GM19240 (cell line): Measurements from ENCODE around the gene DEAF1.
A peak's percentile ranks its signal among the peaks of the same experiment; 100 is the strongest.
"Not testable (repeated sequence)": the region's sequence is repeated elsewhere in the genome, so short reads cannot be mapped to it uniquely, and the experiment has no call there.

Source experiments
- DNase-seq: peaks from one replicate; pipeline ENCODE4 v3.0.0; 2011; ENCODE audit warnings: low spot score; ENCODE audit not compliant: insufficient read length

Gene DEAF1

GRCh38 chr11:680476-680875 lies 14.5 kb downstream of the DEAF1 start:
- no peak for DNase-seq

- DNase-seq, result no peak
These were observed 15.5 kb downstream of the DEAF1 start for GRCh38 chr11:679271-680207.

DNA sequence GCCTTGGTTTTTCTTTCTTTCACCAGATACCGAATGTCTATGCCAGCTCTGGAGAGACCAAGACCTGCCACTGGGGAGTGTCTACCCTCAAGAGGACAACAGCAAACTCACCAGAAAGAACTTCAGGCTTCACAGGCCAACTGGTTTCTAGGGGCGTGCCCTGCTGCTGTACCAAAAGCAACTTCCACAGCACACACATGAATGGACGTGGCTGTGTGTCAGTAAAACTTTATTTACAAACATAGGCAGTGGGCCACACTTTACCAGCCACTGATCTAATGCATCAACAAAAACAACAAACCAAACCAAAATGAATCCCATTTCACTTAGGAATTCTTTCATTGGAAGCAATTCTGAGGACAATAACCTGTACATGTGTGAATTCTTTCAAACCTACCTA lies 16.7 kb downstream of the DEAF1 start:
- DNase-seq, result no peak

GRCh38 chr11:674406-674805 lies 20.6 kb downstream of the DEAF1 start:
- no peak for DNase-seq

GRCh38 chr11:673866-674265 lies 21.2 kb downstream of the DEAF1 start:
- no peak for DNase-seq

GRCh38 chr11:665704-666281 lies 29.2 kb downstream of the DEAF1 start:
- DNase-seq, result no peak

DNA sequence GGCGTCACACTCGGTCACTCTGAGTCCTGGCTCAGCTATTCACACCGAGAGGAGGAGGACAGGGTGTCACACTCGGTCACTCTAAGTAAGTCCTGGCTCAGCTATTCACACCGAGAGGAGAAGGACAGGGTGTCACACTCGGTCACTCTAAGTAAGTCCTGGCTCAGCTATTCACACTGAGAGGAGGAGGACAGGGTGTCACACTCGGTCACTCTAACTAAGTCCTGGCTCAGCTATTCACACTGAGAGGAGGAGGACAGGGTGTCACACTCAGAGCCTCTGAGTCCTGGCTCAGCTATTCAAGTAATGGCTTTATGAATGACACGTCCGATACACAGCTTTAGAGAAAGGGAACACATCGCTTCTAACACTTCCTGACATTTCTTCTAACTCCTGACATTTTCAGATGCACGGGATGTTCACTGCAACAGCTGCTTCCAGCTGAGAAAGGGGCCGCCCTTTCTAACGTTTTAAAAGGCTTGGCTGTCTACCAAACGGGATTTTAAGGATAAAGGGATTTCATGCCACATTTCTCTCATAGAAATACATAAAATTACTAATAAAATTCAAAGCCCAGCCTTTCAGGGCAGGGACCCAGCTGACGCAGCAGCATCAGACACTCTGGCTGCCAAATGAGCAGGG lies 29.8 kb downstream of the DEAF1 start:
- no peak for DNase-seq

- peak; percentile 69 for DNase-seq
These were observed 32.2 kb downstream of the DEAF1 start for GRCh38 chr11:662689-663274.

- DNase-seq, result no peak
These were observed 34.2 kb downstream of the DEAF1 start for GRCh38 chr11:660681-661444.

DNA sequence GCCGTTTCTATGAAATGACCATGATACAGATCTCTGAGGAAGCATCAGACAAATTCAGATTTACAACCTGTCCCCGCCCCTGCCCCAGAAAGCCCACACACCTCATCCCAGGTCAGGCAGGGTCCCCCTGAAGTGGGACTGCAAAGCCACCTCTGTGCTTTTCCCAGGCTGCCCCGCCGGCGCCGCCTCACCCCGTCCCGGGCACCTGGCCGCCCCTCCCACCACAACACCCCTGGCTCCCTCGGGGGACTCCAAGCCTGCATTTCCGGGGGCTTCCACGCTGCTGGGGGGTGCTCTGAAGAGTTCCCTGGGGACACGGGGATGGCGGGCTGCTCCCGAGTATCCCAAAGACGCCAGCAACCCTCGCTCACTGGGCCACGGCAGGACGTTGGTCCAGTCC lies 34.7 kb downstream of the DEAF1 start:
- DNase-seq, result no peak

- no peak for DNase-seq
These were observed 35.4 kb downstream of the DEAF1 start for GRCh38 chr11:659532-660085.

- no peak for DNase-seq
These were observed 37.3 kb downstream of the DEAF1 start for GRCh38 chr11:657691-658126.

- no peak for DNase-seq
These were observed 38.2 kb downstream of the DEAF1 start for GRCh38 chr11:656866-657265.

GRCh38 chr11:656426-656825 lies 38.6 kb downstream of the DEAF1 start:
- DNase-seq, result no peak

DNA sequence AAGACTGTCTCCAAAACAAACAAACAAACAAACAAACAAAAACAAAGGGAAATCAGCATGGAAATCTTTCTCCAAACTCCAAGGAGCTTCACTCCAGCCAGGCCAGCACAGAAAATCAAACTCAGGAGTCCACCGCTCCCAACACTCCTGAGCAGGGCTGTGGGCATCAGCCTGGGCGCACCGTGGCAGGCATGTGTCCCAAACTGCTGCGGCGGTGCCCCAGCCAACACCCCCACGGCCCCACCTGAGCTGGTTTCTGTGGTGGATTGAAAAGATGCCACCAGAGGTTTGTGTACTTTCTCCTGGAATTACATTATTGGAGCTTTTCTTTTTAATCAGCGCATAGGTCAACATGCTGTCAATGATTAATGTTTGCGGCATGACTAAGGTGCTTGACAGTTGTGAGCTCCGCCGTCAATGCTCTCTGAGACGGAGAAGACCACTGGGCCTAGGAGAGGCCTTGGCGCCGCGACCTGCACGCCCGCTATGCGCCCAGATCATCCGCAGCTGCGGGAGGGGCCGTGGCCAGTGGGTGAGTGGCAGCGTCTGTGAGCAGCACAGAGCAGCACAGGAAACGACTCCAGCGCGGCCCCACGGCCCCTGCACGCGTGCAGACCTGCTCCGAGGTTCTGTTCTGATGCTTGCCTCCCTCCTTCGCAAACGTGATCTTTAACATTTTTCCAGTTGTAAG lies 39.8 kb downstream of the DEAF1 start:
- DNase-seq, result no peak

DNA sequence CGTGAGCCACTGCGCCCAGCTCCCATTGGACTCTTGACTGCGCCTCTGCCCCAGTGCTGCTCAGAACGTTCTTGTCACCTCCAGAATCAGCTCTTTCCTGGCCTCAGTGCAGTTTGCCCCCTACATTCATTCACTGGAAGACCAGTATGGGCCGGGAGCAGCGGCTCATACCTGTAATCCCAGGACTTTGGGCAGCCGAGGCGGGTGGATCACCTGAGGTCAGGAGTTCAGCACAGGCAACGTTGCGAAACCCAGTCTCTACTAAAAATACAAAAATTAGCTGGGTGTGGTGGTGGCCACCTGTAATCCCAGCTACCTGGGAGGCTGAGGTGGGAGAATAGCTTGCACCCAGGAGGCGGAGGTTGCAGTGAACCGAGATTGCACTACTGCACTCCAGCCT lies 40.6 kb downstream of the DEAF1 start:
- not testable (repeated sequence) for DNase-seq

- no peak for DNase-seq
These were observed 41.2 kb downstream of the DEAF1 start for GRCh38 chr11:653837-654236.

- DNase-seq, result not testable (repeated sequence)
These were observed 41.9 kb downstream of the DEAF1 start for GRCh38 chr11:653136-653535.

GRCh38 chr11:650482-650881 lies 44.5 kb downstream of the DEAF1 start:
- no peak for DNase-seq

DNA sequence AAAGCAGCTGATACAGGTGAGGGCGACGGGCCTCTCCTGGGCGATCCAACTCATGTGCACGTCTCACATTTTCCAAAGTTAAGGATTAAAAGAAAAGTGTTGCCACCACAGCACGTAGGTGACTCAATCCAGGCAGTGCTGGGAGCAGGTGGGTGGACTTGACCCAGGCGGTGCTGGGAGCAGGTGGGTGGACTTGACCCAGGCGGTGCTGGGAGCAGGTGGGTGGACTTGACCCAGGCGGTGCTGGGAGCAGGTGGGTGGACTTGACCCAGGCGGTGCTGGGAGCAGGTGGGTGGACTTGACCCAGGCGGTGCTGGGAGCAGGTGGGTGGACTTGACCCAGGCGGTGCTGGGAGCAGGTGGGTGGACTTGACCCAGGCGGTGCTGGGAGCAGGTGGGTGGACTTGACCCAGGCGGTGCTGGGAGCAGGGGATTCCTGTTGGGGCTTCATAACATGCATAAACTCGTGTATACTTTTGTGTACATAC lies 47.3 kb downstream of the DEAF1 start:
- not testable (repeated sequence) for DNase-seq
